Neuronal stem cell (in vitro differentiated cells): ENCODE measurements around the gene CARD14.
A peak's percentile ranks its signal among the peaks of the same experiment; 100 is the strongest.

ENCODE experiments used
- DNase-seq: peaks from one replicate; pipeline ENCODE4 v3.0.0-alpha.2; 2013; ENCODE audit warnings: low spot score
- H2AFZ ChIP-seq: one replicate; pipeline ENCODE4 v1.6.1; 2013; ENCODE audit warnings: mild to moderate bottlenecking, low read length, inconsistent platforms
- H2AK5ac ChIP-seq: 2 replicates; pipeline ENCODE4 v1.6.1; 2013; ENCODE audit warnings: low read depth, mild to moderate bottlenecking, inconsistent platforms, low read length, moderate library complexity, mixed read lengths
- H2BK120ac ChIP-seq: 2 replicates; pipeline ENCODE4 v1.6.1; 2013; ENCODE audit warnings: low read depth, mild to moderate bottlenecking, inconsistent platforms, low read length, moderate library complexity, mixed read lengths
- H2BK12ac ChIP-seq: one replicate; pipeline ENCODE4 v1.6.1; 2013; ENCODE audit warnings: low read length, inconsistent platforms
- H2BK15ac ChIP-seq: 2 replicates; pipeline ENCODE4 v1.6.1; 2013; ENCODE audit warnings: mild to moderate bottlenecking, low read length, inconsistent platforms, mixed read lengths
- H2BK5ac ChIP-seq: one replicate; pipeline ENCODE4 v1.6.1; 2013; ENCODE audit warnings: inconsistent platforms, mild to moderate bottlenecking, low read length, moderate library complexity
- H3K14ac ChIP-seq: one replicate; pipeline ENCODE4 v1.6.1; 2013; ENCODE audit warnings: low read length, inconsistent platforms
- H3K18ac ChIP-seq: 2 replicates; pipeline ENCODE4 v1.6.1; 2013; ENCODE audit warnings: low read length, inconsistent platforms
- H3K23ac ChIP-seq: 2 replicates; pipeline ENCODE4 v1.6.1; 2013; ENCODE audit warnings: low read depth, mild to moderate bottlenecking, mixed read lengths, low read length, inconsistent platforms; ENCODE audit not compliant: poor library complexity
- H3K27ac ChIP-seq: replicated peaks from 3 replicates; pipeline ENCODE4 v1.5.1; 2013; ENCODE audit warnings: low read length, inconsistent platforms
- H3K27me3 ChIP-seq, 3 experiments: 2 replicates each; pipeline ENCODE4 v1.6.1; 2013; ENCODE audit warnings: low read length in 3 of 3, mild to moderate bottlenecking in 2 of 3, inconsistent platforms in 1 of 3, low read depth in 1 of 3, mixed read lengths in 1 of 3, moderate library complexity in 1 of 3; ENCODE audit not compliant: control insufficient read depth in 3 of 3, insufficient read depth in 3 of 3
- H3K36me3 ChIP-seq, 2 donors: replicated peaks in 1 of 2; 2 replicates each; pipeline ENCODE4 v1.6.1; 2013; ENCODE audit warnings: low read length in 2 of 2; ENCODE audit not compliant: control insufficient read depth in 2 of 2, insufficient read depth in 2 of 2
- H3K4ac ChIP-seq: 2 replicates; pipeline ENCODE4 v1.6.1; 2013; ENCODE audit warnings: inconsistent platforms, mild to moderate bottlenecking, low read length, moderate library complexity
- H3K4me1 ChIP-seq, 2 donors: 1 replicate in 1 of 2; 2 replicates in 1 of 2; pipeline ENCODE4 v1.6.1; 2013; ENCODE audit warnings: low read length in 2 of 2, low read depth in 1 of 2; ENCODE audit not compliant: control insufficient read depth in 2 of 2, insufficient read depth in 1 of 2
- H3K4me2 ChIP-seq: one replicate; pipeline ENCODE4 v1.6.1; 2013; ENCODE audit warnings: mild to moderate bottlenecking, low read length, inconsistent platforms; ENCODE audit not compliant: insufficient read depth, poor library complexity, severe bottlenecking
- H3K4me3 ChIP-seq, 2 donors: 2 replicates each; pipeline ENCODE4 v1.5.1; 2013; ENCODE audit warnings: low read length in 2 of 2, mild to moderate bottlenecking in 2 of 2, inconsistent platforms in 1 of 2, moderate library complexity in 1 of 2
- H3K79me1 ChIP-seq: one replicate; pipeline ENCODE4 v1.6.1; 2013; ENCODE audit warnings: low read depth, mild to moderate bottlenecking, inconsistent platforms, low read length, moderate library complexity
- H3K9ac ChIP-seq: one replicate; pipeline ENCODE4 v1.6.1; 2013; ENCODE audit warnings: mild to moderate bottlenecking, low read depth, low read length, inconsistent platforms; ENCODE audit not compliant: poor library complexity
- H3K9me3 ChIP-seq, 2 donors: replicated peaks in 1 of 2; 2 replicates each; pipeline versions ENCODE3 to v1.6.1; 2013; ENCODE audit warnings: low read length in 2 of 2, mild to moderate bottlenecking in 2 of 2, inconsistent platforms in 1 of 2, low read depth in 1 of 2, mixed read lengths in 1 of 2, moderate library complexity in 1 of 2; ENCODE audit not compliant: control insufficient read depth in 2 of 2, insufficient read depth in 1 of 2
- H4K8ac ChIP-seq: one replicate; pipeline ENCODE4 v1.6.1; 2013; ENCODE audit warnings: low read depth, mild to moderate bottlenecking, inconsistent platforms, low read length, moderate library complexity
- H4K91ac ChIP-seq: one replicate; pipeline ENCODE4 v1.6.1; 2013; ENCODE audit warnings: low read length, low read depth, mild to moderate bottlenecking, inconsistent platforms; ENCODE audit not compliant: poor library complexity
- WGBS, 2 donors: extraction: QIAGEN DNeasy Blood & Tissue Kit; methylation state at CpG; one replicate each; pipeline ENCODE4 v1.1.7; 2013; ENCODE audit warnings: missing lambda C conversion rate in 2 of 2, mixed read lengths in 1 of 2; ENCODE audit not compliant: insufficient read length in 2 of 2, insufficient replicate concordance in 1 of 2; ENCODE audit errors: extremely low coverage in 2 of 2; 5-methylcytosine and 5-hydroxymethylcytosine counted together

Gene CARD14

GRCh38 chr17:80130992-80131391 is 38.8 kb upstream of the CARD14 start:
- H2BK12ac ChIP-seq: no peak overlapping the region
- no peak overlapping the region for H3K4me2 ChIP-seq
- H2BK120ac ChIP-seq: no peak overlapping the region
- H2AK5ac ChIP-seq: no peak overlapping the region
- no CpG with 5 or more reads among the region's 3 CpGs for WGBS, 2 donors
- H4K91ac ChIP-seq: no peak overlapping the region
- DNase-seq: no peak
- no peak overlapping the region for H3K18ac ChIP-seq
- no peak overlapping the region for H3K4ac ChIP-seq
- H3K9me3 ChIP-seq: no peaks in the 10 kb centered on the region
- H3K27me3 ChIP-seq: no peaks in the 10 kb centered on the region
- H3K23ac ChIP-seq: no peak overlapping the region
- H2BK5ac ChIP-seq: no peak overlapping the region
- H3K4me1 ChIP-seq: no peaks in the 10 kb centered on the region
- peaks cover 18 to 36% of the 10 kb centered on the region in 2 donors for H3K36me3 ChIP-seq
- H3K9ac ChIP-seq: no peak overlapping the region
- H2AFZ ChIP-seq: no peak overlapping the region
- no peak overlapping the region for H3K14ac ChIP-seq
- no peaks in the 10 kb centered on the region for H3K79me1 ChIP-seq
- no peak overlapping the region for H4K8ac ChIP-seq
- H3K4me3 ChIP-seq: no peak overlapping the region
- H2BK15ac ChIP-seq: no peak overlapping the region
- no peak overlapping the region for H3K27ac ChIP-seq

GRCh38 chr17:80132906-80133625 is 36.8 kb upstream of the CARD14 start:
- no peak overlapping the region for H3K27ac ChIP-seq
- no peak overlapping the region for H3K4me2 ChIP-seq
- H3K79me1 ChIP-seq: peaks cover 3% of the 10 kb centered on the region
- H2AK5ac ChIP-seq: no peak overlapping the region
- H2BK12ac ChIP-seq: no peak overlapping the region
- H2AFZ ChIP-seq: no peak overlapping the region
- no peaks in the 10 kb centered on the region for H3K27me3 ChIP-seq
- H3K9me3 ChIP-seq: no peaks in the 10 kb centered on the region
- peaks cover 35 to 57% of the 10 kb centered on the region in 2 donors for H3K36me3 ChIP-seq
- no peak overlapping the region for H3K4ac ChIP-seq
- H3K14ac ChIP-seq: no peak overlapping the region
- no peak overlapping the region for H3K18ac ChIP-seq
- no peak overlapping the region for H3K9ac ChIP-seq
- no peak overlapping the region for H2BK120ac ChIP-seq
- no peaks in the 10 kb centered on the region for H3K4me1 ChIP-seq
- H4K8ac ChIP-seq: no peak overlapping the region
- no peak for DNase-seq
- WGBS, 2 donors: no CpG with 5 or more reads among the region's 5 CpGs
- H3K4me3 ChIP-seq: no peak overlapping the region
- H4K91ac ChIP-seq: no peak overlapping the region
- no peak overlapping the region for H3K23ac ChIP-seq
- no peak overlapping the region for H2BK5ac ChIP-seq
- no peak overlapping the region for H2BK15ac ChIP-seq

- Histone ChIP-seq H3K36me3 (peaks cover 37 to 63% of the 10 kb centered on the region in 2 donors), H3K4me2 (no peak overlapping the region), H2BK12ac (no peak overlapping the region), H3K14ac (no peak overlapping the region), H3K18ac (no peak overlapping the region), H2BK5ac (no peak overlapping the region), H2BK15ac (no peak overlapping the region), H3K4me1 (no peaks in the 10 kb centered on the region), H3K9ac (no peak overlapping the region), H3K27ac (no peak overlapping the region), H2AFZ (no peak overlapping the region), H2BK120ac (no peak overlapping the region), H4K8ac (no peak overlapping the region), H3K23ac (no peak overlapping the region), H4K91ac (no peak overlapping the region), H3K27me3 (no peaks in the 10 kb centered on the region), H2AK5ac (no peak overlapping the region), H3K4ac (no peak overlapping the region), H3K9me3 (no peaks in the 10 kb centered on the region), H3K79me1 (peaks cover 3% of the 10 kb centered on the region), H3K4me3 (no peak overlapping the region)
- no peak for DNase-seq
- WGBS, 2 donors: no CpG with 5 or more reads among the region's 6 CpGs
These were observed 36.2 kb upstream of the CARD14 start for GRCh38 chr17:80133626-80133970.

GRCh38 chr17:80137131-80137530 is 32.7 kb upstream of the CARD14 start:
- Histone ChIP-seq H2BK12ac (no peak overlapping the region), H2BK5ac (no peak overlapping the region), H2BK120ac (no peak overlapping the region), H4K8ac (no peak overlapping the region), H3K27me3 (no peaks in the 10 kb centered on the region), H2AFZ (no peak overlapping the region), H3K79me1 (peaks cover 3% of the 10 kb centered on the region), H3K4me3 (no peak overlapping the region), H3K36me3 (peaks cover 50 to 98% of the 10 kb centered on the region in 2 donors), H2BK15ac (no peak overlapping the region), H3K4ac (no peak overlapping the region), H3K4me2 (no peak overlapping the region), H3K27ac (no peak overlapping the region), H2AK5ac (no peak overlapping the region), H3K14ac (no peak overlapping the region), H3K9me3 (no peaks in the 10 kb centered on the region), H3K9ac (peak overlapping the region; percentile 9), H3K18ac (no peak overlapping the region), H3K4me1 (no peaks in the 10 kb centered on the region), H3K23ac (no peak overlapping the region), H4K91ac (no peak overlapping the region)
- DNase-seq: no peak
- no CpG with 5 or more reads among the region's 9 CpGs for WGBS, 2 donors
